GM23338 (cell line): ENCODE data around the gene COPS7B. TPM values are rescaled to one million over a fixed set of nuclear protein-coding genes. Genes with fewer than 3 reads are reported as not detected.

Experiments used
- ATAC-seq: fragments of 200-7000 bp; cut with Tn5 transposase; 3 replicates; pipeline ENCODE4 v1.9.1; 2020
- DNase-seq: peaks from one replicate; pipeline ENCODE4 v3.0.0-alpha.2; 2015; ENCODE audit warnings: low spot score
- H2AFZ ChIP-seq: fragments of 200-600 bp; sonication (generic); 2 replicates; pipeline ENCODE4 v1.8.0; 2016; ENCODE audit warnings: antibody characterized with exemption, mild to moderate bottlenecking, moderate library complexity
- H3F3A ChIP-seq: fragments of 200-600 bp; sonication (generic); replicated peaks from 2 replicates; pipeline ENCODE4 v1.8.0; 2017; ENCODE audit warnings: antibody characterized with exemption, mixed run types, low read depth
- H3K27ac ChIP-seq: fragments of 200-600 bp; sonication (generic); 2 replicates; pipeline ENCODE4 v1.6.1; 2016; ENCODE audit warnings: low read depth
- H3K27me3 ChIP-seq: fragments of 200-600 bp; sonication (generic); 2 replicates; pipeline ENCODE4 v1.8.0; 2016; ENCODE audit warnings: mild to moderate bottlenecking, mixed run types, moderate library complexity; ENCODE audit not compliant: insufficient read depth
- H3K36me3 ChIP-seq: fragments of 200-600 bp; sonication (generic); 2 replicates; pipeline ENCODE4 v1.8.0; 2016; ENCODE audit warnings: mild to moderate bottlenecking; ENCODE audit not compliant: insufficient read depth
- H3K4me1 ChIP-seq: fragments of 200-600 bp; sonication (generic); 2 replicates; pipeline ENCODE4 v1.8.0; 2016; ENCODE audit warnings: mild to moderate bottlenecking, moderate library complexity; ENCODE audit not compliant: insufficient read depth
- H3K4me2 ChIP-seq: fragments of 200-600 bp; sonication (generic); 2 replicates; pipeline ENCODE4 v1.7.1; 2017; ENCODE audit warnings: mixed run types
- H3K4me3 ChIP-seq: fragments of 200-600 bp; sonication (generic); 2 replicates; pipeline ENCODE4 v1.6.1; 2016; ENCODE audit warnings: mixed run types
- H3K79me2 ChIP-seq: fragments of 200-600 bp; sonication (generic); replicated peaks from 2 replicates; pipeline ENCODE4 v1.8.0; 2017; ENCODE audit warnings: mild to moderate bottlenecking; ENCODE audit not compliant: insufficient read depth
- H3K9me2 ChIP-seq: fragments of 200-600 bp; sonication (generic); 2 replicates; pipeline ENCODE4 v1.8.0; 2017; ENCODE audit not compliant: insufficient read depth
- H4K20me1 ChIP-seq: fragments of 200-600 bp; sonication (generic); replicated peaks from 2 replicates; pipeline ENCODE4 v1.8.0; 2017; ENCODE audit warnings: mild to moderate bottlenecking; ENCODE audit not compliant: insufficient read depth
- H3K27ac Mint-ChIP-seq: 2 replicates; pipeline ENCODE4 v1.8.0; 2020; ENCODE audit warnings: inconsistent platforms, mild to moderate bottlenecking, moderate library complexity, mixed read lengths
- H3K27me3 Mint-ChIP-seq: 3 replicates; pipeline ENCODE4 v1.8.0; 2022; ENCODE audit warnings: low read depth, mild to moderate bottlenecking, moderate library complexity, mixed read lengths, inconsistent platforms; ENCODE audit not compliant: insufficient read depth, poor library complexity
- H3K36me3 Mint-ChIP-seq: 3 replicates; pipeline ENCODE4 v1.8.0; 2021; ENCODE audit warnings: low read depth, mild to moderate bottlenecking, inconsistent platforms, moderate library complexity, mixed read lengths
- H3K4me1 Mint-ChIP-seq: 3 replicates; pipeline ENCODE4 v1.8.0; 2020; ENCODE audit warnings: mild to moderate bottlenecking, inconsistent platforms, mixed read lengths
- H3K4me3 Mint-ChIP-seq: 3 replicates; pipeline ENCODE4 v1.8.0; 2021; ENCODE audit warnings: moderate library complexity, mild to moderate bottlenecking, inconsistent platforms, mixed read lengths
- H3K9me3 Mint-ChIP-seq: 3 replicates; pipeline ENCODE4 v1.8.0; 2020; ENCODE audit warnings: moderate library complexity, mild to moderate bottlenecking, inconsistent platforms, mixed read lengths
- CREB1 ChIP-seq: fragments of 250-450 bp; sonication (Bioruptor Pico); IDR thresholded peaks from 2 replicates; pipeline ENCODE4 v1.5.0; 2020; ENCODE audit warnings: low read depth, mild to moderate bottlenecking, moderate library complexity
- EZH2 ChIP-seq: fragments of 200-600 bp; sonication (generic); IDR thresholded peaks from one replicate; pipeline ENCODE4 v1.8.0; 2017; ENCODE audit warnings: antibody characterized with exemption, mild to moderate bottlenecking, low read depth; ENCODE audit not compliant: unreplicated experiment
- EZH2phosphoT487 ChIP-seq: fragments of 200-600 bp; sonication (generic); IDR thresholded peaks from one replicate; pipeline ENCODE4 v1.8.1; 2018; ENCODE audit warnings: antibody characterized with exemption; ENCODE audit not compliant: unreplicated experiment
- JUNB ChIP-seq: IDR thresholded peaks from one replicate; pipeline ENCODE4 v1.6.1; 2016; ENCODE audit warnings: antibody characterized with exemption; ENCODE audit not compliant: unreplicated experiment
- NANOG ChIP-seq: IDR thresholded peaks from 2 replicates; pipeline ENCODE4 v1.6.1; 2016; ENCODE audit warnings: antibody characterized with exemption, borderline replicate concordance
- POLR2AphosphoS5 ChIP-seq: IDR thresholded peaks from 2 replicates; pipeline ENCODE4 v1.6.1; 2016; ENCODE audit warnings: antibody characterized with exemption, low read depth
- STAT1 ChIP-seq: IDR thresholded peaks from one replicate; pipeline ENCODE4 v1.6.1; 2016; ENCODE audit warnings: antibody characterized with exemption; ENCODE audit not compliant: unreplicated experiment
- ZNF114 ChIP-seq: fragments of 250-450 bp; sonication (Bioruptor Pico); IDR thresholded peaks from 2 replicates; pipeline ENCODE4 v1.5.0; 2020; ENCODE audit warnings: mild to moderate bottlenecking, moderate library complexity
- ZNF331 ChIP-seq: fragments of 250-450 bp; sonication (Bioruptor Pico); IDR thresholded peaks from 2 replicates; pipeline ENCODE4 v1.5.0; 2020; ENCODE audit warnings: low read depth, mild to moderate bottlenecking, moderate library complexity
- polyA plus RNA-seq: library from polyadenylated mRNA; unstranded; fragments of >200 nt; fragmentation: Nextera tagmentation; extraction: Ambion mirVana; gene quantifications from 2 replicates; pipeline ENCODE4 v1.2.1, GENCODE V29; 2016
- total RNA-seq: library from RNA; depleted of rRNA; stranded (reverse); fragments of >200 nt; shearing (Covaris generic); gene quantifications from 2 replicates; pipeline ENCODE4 v1.2.3, GENCODE V29; 2014
- TF ChIP-seq, protein P1 (sequence below), 2 experiments: fragments of 200-600 bp in 1 of 2; sonication (generic) in 1 of 2; conservative IDR thresholded peaks; 2 replicates each; pipeline versions ENCODE4 v1.5.1 to v1.6.1; 2016 to 2017; ENCODE audit warnings: antibody characterized with exemption in 2 of 2, low read depth in 2 of 2, mild to moderate bottlenecking in 2 of 2, moderate library complexity in 1 of 2
- TF ChIP-seq, protein P2 (sequence below): IDR thresholded peaks from one replicate; pipeline ENCODE4 v1.6.1; 2018; ENCODE audit warnings: antibody characterized with exemption; ENCODE audit not compliant: unreplicated experiment
- TF ChIP-seq, protein P3 (sequence below): fragments of 250-450 bp; sonication (Bioruptor Pico); IDR thresholded peaks from 2 replicates; pipeline ENCODE4 v1.5.0; 2020; ENCODE audit warnings: mild to moderate bottlenecking, moderate library complexity
- TF ChIP-seq, protein P4 (sequence below): IDR thresholded peaks from 2 replicates; pipeline ENCODE4 v1.6.1; 2016; ENCODE audit warnings: antibody characterized with exemption

COPS7B gene
- total and polyA plus RNA-seq, 2 experiments from 2014 or later: 40.9 to 63.7 TPM

DNA sequence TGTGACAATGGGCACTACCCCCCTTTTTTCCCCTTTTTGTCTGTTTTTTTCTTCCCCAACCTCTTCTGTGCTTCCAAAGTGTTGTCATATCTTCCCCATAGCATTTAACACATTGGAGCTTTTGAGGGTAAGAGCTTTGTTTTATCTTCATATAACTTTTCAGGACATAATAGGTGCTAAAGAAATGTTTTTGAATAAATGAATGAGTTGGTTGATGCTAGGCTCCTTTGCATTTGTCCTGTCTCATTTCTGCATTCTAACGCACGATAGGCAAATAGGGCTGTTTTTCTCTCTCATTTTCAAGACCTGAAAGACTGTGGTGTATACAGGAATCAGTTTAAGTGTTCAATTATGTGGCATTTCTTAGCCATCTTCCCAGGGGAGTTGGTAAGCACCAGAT lies 832 bp upstream of the COPS7B start:
- H2AFZ ChIP-seq: no peak overlapping the region
- Mint-ChIP-seq H3K4me1 (peaks cover 27% of the 10 kb centered on the region), H3K27me3 (peaks cover 4% of the 10 kb centered on the region), H3K36me3 (peaks cover 7% of the 10 kb centered on the region; the same call in 2 of the 3 replicates), H3K4me3 (peak overlapping the region; percentile 85), H3K27ac (peak overlapping the region; percentile 97), H3K9me3 (no peaks in the 10 kb centered on the region)
- H4K20me1 ChIP-seq: peaks cover 27% of the 10 kb centered on the region; the same call in 1 of the 2 replicates
- DNase-seq: no peak
- H3K4me2 ChIP-seq: peak overlapping the region; percentile 99
- H3K4me3 ChIP-seq: peak overlapping the region; percentile 98
- H3K27me3 ChIP-seq: no peaks in the 10 kb centered on the region
- peaks cover 23% of the 10 kb centered on the region for H3K4me1 ChIP-seq
- H3K79me2 ChIP-seq: peaks cover 76% of the 10 kb centered on the region
- H3K9me2 ChIP-seq: no peaks in the 10 kb centered on the region
- no peaks in the 10 kb centered on the region for H3K36me3 ChIP-seq
- TF ChIP-seq STAT1: no peak
- TF ChIP-seq, protein P1, sequence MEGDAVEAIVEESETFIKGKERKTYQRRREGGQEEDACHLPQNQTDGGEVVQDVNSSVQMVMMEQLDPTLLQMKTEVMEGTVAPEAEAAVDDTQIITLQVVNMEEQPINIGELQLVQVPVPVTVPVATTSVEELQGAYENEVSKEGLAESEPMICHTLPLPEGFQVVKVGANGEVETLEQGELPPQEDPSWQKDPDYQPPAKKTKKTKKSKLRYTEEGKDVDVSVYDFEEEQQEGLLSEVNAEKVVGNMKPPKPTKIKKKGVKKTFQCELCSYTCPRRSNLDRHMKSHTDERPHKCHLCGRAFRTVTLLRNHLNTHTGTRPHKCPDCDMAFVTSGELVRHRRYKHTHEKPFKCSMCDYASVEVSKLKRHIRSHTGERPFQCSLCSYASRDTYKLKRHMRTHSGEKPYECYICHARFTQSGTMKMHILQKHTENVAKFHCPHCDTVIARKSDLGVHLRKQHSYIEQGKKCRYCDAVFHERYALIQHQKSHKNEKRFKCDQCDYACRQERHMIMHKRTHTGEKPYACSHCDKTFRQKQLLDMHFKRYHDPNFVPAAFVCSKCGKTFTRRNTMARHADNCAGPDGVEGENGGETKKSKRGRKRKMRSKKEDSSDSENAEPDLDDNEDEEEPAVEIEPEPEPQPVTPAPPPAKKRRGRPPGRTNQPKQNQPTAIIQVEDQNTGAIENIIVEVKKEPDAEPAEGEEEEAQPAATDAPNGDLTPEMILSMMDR (conservative IDR thresholded peaks at IDR 0.05; ENCODE audit: low read depth in 2 of 2): no peak
- no peak for TF ChIP-seq ZNF114
- TF ChIP-seq, protein P2, sequence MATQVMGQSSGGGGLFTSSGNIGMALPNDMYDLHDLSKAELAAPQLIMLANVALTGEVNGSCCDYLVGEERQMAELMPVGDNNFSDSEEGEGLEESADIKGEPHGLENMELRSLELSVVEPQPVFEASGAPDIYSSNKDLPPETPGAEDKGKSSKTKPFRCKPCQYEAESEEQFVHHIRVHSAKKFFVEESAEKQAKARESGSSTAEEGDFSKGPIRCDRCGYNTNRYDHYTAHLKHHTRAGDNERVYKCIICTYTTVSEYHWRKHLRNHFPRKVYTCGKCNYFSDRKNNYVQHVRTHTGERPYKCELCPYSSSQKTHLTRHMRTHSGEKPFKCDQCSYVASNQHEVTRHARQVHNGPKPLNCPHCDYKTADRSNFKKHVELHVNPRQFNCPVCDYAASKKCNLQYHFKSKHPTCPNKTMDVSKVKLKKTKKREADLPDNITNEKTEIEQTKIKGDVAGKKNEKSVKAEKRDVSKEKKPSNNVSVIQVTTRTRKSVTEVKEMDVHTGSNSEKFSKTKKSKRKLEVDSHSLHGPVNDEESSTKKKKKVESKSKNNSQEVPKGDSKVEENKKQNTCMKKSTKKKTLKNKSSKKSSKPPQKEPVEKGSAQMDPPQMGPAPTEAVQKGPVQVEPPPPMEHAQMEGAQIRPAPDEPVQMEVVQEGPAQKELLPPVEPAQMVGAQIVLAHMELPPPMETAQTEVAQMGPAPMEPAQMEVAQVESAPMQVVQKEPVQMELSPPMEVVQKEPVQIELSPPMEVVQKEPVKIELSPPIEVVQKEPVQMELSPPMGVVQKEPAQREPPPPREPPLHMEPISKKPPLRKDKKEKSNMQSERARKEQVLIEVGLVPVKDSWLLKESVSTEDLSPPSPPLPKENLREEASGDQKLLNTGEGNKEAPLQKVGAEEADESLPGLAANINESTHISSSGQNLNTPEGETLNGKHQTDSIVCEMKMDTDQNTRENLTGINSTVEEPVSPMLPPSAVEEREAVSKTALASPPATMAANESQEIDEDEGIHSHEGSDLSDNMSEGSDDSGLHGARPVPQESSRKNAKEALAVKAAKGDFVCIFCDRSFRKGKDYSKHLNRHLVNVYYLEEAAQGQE: no peak
- TF ChIP-seq, protein P3, sequence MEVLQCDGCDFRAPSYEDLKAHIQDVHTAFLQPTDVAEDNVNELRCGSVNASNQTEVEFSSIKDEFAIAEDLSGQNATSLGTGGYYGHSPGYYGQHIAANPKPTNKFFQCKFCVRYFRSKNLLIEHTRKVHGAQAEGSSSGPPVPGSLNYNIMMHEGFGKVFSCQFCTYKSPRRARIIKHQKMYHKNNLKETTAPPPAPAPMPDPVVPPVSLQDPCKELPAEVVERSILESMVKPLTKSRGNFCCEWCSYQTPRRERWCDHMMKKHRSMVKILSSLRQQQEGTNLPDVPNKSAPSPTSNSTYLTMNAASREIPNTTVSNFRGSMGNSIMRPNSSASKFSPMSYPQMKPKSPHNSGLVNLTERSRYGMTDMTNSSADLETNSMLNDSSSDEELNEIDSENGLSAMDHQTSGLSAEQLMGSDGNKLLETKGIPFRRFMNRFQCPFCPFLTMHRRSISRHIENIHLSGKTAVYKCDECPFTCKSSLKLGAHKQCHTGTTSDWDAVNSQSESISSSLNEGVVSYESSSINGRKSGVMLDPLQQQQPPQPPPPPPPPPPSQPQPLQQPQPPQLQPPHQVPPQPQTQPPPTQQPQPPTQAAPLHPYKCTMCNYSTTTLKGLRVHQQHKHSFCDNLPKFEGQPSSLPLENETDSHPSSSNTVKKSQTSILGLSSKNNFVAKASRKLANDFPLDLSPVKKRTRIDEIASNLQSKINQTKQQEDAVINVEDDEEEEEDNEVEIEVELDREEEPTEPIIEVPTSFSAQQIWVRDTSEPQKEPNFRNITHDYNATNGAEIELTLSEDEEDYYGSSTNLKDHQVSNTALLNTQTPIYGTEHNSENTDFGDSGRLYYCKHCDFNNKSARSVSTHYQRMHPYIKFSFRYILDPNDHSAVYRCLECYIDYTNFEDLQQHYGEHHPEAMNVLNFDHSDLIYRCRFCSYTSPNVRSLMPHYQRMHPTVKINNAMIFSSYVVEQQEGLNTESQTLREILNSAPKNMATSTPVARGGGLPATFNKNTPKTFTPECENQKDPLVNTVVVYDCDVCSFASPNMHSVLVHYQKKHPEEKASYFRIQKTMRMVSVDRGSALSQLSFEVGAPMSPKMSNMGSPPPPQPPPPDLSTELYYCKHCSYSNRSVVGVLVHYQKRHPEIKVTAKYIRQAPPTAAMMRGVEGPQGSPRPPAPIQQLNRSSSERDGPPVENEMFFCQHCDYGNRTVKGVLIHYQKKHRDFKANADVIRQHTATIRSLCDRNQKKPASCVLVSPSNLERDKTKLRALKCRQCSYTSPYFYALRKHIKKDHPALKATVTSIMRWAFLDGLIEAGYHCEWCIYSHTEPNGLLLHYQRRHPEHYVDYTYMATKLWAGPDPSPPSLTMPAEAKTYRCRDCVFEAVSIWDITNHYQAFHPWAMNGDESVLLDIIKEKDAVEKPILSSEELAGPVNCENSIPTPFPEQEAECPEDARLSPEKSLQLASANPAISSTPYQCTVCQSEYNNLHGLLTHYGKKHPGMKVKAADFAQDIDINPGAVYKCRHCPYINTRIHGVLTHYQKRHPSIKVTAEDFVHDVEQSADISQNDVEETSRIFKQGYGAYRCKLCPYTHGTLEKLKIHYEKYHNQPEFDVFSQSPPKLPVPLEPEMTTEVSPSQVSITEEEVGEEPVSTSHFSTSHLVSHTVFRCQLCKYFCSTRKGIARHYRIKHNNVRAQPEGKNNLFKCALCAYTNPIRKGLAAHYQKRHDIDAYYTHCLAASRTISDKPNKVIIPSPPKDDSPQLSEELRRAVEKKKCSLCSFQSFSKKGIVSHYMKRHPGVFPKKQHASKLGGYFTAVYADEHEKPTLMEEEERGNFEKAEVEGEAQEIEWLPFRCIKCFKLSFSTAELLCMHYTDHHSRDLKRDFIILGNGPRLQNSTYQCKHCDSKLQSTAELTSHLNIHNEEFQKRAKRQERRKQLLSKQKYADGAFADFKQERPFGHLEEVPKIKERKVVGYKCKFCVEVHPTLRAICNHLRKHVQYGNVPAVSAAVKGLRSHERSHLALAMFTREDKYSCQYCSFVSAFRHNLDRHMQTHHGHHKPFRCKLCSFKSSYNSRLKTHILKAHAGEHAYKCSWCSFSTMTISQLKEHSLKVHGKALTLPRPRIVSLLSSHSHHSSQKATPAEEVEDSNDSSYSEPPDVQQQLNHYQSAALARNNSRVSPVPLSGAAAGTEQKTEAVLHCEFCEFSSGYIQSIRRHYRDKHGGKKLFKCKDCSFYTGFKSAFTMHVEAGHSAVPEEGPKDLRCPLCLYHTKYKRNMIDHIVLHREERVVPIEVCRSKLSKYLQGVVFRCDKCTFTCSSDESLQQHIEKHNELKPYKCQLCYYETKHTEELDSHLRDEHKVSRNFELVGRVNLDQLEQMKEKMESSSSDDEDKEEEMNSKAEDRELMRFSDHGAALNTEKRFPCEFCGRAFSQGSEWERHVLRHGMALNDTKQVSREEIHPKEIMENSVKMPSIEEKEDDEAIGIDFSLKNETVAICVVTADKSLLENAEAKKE (CRISPR knock-in tag): no peak
- TF ChIP-seq NANOG: no peak
- no peak for TF ChIP-seq ZNF331 (CRISPR knock-in tag)
- TF ChIP-seq POLR2AphosphoS5: no peak
- no peak for TF ChIP-seq CREB1 (CRISPR knock-in tag)
- no peak for TF ChIP-seq EZH2phosphoT487
- TF ChIP-seq JUNB: no peak
- TF ChIP-seq EZH2: no peak
- TF ChIP-seq, protein P4, sequence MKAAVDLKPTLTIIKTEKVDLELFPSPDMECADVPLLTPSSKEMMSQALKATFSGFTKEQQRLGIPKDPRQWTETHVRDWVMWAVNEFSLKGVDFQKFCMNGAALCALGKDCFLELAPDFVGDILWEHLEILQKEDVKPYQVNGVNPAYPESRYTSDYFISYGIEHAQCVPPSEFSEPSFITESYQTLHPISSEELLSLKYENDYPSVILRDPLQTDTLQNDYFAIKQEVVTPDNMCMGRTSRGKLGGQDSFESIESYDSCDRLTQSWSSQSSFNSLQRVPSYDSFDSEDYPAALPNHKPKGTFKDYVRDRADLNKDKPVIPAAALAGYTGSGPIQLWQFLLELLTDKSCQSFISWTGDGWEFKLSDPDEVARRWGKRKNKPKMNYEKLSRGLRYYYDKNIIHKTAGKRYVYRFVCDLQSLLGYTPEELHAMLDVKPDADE: no peak
- no peak for ATAC-seq
- peak overlapping the region; percentile 99 for H3K27ac ChIP-seq
- H3F3A ChIP-seq: peaks cover 21% of the 10 kb centered on the region
